Measurements from ENCODE around the gene SPSB1. TPM values are rescaled to one million over a fixed set of nuclear protein-coding genes. Genes with fewer than 3 reads are reported as not detected.

SPSB1 gene
- total RNA-seq, 1 donor from 2014 or later, result 21.6 TPM

DNA sequence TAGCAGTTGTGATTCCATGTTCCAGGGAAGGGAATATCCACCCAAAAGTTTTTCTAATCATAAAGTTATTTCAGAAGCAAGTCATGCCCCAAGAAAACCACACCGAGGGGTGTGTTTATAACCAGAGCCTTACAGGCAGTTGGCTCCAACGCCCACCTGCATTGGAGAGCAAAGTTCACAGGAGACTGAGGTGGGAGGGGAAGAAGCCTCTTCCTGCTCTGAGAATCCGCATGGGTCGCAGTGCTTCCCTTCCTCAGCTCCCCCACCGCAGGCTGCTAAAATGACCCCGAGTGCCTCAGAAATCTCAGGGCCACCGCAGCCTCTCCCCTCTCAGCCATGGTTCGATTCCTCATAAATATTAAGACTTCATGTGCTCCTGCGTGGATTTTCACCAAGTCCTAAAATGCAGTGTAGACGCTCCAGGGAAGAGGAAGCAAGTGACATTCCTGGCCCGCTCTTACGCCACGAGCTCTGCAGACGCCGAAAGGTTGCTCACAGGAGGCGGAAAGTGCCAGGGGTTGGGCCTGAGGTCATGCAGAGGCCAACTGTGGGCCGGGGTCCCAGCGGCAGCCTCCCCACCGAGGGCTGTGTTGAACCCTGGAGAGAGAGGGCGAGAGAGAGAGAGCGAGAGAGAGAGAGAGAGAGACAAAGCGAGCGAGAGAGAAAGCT lies 13.4 kb upstream of the SPSB1 start:
- no peak for DNase-seq (ENCODE audit: low read depth in 2 of 2)

DNA sequence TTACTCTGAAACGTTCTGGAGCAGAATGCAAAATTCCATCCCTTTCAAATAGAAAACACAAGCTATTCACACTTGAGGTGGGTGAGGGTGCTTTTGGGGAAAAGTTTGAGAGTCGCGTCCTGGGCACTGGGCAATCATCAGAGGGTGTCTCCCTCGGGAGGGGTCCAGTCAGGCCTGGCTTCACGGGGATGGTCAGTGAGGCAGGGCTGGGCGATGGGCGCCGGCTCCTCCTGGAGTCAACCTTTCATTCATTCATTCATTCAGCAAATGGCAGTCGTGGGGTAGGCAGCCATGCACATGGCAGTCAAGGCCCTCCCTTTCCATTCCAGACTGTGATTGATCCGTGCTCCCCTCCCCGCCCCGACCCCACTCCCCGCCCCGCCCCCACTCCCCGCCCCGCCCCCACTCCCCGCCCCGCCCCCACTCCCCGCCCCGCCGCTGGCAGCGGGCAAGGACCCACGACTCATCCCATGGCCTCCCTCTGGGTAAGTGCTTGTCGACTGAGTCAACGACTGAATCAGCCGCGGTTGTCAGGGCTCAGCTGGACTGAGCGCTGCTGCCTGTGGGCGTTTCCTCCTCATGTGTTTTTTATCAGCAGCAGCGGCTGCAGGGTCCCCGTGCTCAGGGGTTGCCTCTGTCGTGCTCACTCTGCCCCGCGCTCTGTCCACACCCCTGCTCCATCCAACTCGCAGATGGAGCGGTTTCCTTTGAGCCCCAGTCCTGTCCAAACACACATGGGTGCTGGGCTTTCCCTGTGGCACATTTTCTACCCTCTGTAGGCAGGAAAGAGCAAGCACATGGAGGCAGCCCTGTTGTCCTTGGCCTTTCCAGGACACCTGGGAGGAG lies 12.5 kb upstream of the SPSB1 start:
- peak; percentile 55 to 86 for DNase-seq (ENCODE audit: low read depth in 2 of 2)

DNA sequence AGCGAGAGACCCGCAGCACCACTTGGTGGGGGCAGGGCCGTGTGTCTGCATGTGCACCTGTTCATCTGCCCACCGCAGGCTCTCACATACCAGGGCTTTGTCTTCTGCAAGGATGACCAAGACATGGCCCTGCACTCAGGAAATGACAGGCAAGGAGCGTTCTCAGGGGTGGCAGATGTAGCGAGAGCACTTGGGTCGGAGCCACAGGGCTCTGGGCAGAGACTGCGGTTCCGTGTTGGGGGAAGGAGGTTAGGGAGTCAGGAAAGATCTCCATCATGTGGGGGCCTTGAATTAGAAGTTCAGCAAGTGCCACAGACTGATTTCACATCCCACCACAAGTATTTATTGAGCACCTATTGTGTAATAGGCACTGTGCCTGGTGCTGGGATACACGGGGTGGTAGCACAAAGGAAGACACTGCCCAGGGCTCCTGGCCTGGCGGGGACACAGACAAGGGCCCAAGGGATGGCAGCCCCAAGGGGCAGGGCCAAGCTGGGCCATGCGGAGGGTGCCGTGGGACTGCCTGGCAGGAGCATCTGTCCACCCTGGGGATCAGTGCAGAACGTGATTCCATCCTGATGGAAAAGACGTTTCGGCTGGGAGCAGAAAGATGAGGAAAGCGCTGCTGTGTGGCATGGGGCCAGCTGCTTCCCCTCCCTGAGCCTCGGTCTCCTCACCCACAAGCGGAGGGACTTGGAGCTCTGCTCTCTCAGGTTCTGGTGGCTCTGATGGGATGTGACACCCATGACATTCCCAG lies 11.4 kb upstream of the SPSB1 start:
- DNase-seq (ENCODE audit: low read depth in 2 of 2), result peak in 1 of 2 donors; percentile 25

DNA sequence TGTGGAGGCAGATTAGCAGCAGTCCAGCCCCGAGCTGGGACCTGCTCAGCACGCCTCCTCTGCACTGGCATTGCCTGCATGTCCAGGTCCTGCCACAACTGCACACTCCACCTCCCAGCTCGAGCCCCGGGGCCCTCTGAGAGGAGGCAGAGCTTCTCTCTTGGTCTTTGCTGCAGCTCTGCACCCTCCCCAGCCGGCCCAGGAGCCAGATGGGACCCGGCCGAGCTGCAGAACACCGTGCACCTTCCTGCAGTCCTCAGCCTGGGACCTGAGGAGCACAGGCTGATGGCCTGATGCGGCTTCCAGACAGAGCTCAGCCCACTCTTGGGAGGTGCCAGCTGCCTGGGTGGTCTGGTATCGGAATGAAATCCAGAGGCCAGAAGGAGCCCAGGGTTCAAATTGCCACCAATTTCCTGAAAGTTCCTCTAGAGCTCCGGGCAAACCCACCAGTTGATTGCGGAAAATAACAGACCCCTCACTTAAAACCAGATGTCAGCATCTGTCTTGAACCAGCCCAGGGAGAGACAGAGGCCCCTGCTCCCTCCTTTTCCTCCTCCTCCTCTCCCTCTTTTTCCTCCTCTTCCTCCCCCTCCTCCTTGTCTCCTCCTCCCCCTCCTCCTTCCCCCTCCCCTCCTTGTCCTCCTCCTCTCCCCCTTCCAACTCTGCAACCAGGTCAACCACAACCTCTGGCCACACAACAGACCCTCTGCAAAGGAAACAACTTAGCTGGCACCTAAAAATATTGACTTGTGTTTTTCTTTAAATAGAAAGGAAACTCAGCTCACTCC lies 10.6 kb upstream of the SPSB1 start:
- DNase-seq (ENCODE audit: low read depth in 2 of 2), result no peak

DNA sequence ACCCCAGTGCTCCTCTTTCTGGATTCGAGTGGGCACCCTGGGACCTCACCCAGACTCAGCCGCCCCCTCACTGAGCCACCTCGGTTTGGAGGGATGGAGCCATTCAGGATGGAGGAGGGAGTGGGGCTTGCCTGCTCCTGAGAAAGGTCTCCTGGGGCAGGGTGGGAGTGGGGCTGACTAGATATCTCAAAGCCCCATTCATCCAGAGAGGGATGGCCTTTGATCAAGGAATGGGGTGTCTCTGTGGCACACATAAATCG lies 10.1 kb upstream of the SPSB1 start:
- DNase-seq (ENCODE audit: low read depth in 2 of 2), result no peak

DNA sequence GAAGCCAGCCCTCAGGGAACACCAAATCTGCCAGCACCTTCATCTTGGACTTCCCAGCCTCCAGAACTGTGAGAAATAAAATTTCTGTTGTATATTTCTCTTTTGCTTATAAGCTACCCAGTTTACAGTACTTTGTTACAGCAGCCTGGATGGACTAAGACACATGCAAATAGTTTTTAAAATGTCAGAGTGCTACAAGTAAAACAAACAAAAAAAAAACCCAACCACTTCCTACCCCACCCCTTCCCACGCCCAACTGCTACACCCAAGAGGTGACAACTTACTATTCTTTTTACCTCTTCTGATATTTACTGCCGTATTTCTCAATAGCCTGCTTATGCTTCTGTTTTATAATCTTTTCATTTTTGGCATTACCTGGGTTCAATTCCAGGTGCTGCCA lies 8.6 kb upstream of the SPSB1 start:
- no peak for DNase-seq (ENCODE audit: low read depth in 2 of 2)

DNA sequence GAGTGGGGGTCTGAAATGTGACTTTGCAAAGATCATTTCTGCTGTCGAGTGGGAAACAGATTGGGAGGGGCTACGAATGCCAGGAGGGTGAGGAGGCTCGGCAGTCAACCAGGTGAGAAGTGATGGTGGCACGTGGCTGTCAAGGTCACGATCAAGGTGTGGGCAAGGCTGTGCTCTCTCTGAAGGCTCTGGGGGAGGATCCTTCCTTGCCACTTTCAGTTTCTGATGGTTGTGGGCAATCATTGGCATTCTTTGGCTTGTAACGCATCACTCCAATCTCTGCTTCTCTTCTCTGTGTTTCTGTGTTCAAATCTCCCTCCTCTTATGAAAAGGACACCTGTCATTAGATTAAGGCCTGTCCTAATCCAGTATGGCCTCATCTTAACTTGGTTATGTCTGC lies 6.1 kb upstream of the SPSB1 start:
- DNase-seq (ENCODE audit: low read depth in 2 of 2), result no peak

DNA sequence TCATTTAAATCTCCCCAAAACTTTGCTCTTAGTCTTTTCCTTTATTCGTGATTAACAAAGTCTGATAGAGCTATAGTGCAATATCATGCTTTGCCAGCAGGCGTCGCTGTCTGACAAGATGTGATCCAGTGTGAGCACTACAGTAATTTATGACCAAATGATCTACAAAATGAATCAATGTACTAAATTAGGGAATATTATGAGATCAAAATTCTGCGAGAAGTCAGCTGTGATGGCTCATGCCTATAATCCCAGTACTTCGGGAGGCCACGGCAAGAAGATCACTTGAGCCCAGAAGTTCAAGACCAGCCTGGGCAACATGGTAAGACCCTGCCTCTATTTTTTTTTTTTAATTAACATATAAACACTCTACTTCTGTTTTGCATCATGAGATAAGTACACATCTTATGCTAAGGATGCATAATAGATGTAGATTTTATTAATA lies 3.6 kb upstream of the SPSB1 start:
- peak; percentile 74 to 79 for DNase-seq (ENCODE audit: low read depth in 2 of 2)

DNA sequence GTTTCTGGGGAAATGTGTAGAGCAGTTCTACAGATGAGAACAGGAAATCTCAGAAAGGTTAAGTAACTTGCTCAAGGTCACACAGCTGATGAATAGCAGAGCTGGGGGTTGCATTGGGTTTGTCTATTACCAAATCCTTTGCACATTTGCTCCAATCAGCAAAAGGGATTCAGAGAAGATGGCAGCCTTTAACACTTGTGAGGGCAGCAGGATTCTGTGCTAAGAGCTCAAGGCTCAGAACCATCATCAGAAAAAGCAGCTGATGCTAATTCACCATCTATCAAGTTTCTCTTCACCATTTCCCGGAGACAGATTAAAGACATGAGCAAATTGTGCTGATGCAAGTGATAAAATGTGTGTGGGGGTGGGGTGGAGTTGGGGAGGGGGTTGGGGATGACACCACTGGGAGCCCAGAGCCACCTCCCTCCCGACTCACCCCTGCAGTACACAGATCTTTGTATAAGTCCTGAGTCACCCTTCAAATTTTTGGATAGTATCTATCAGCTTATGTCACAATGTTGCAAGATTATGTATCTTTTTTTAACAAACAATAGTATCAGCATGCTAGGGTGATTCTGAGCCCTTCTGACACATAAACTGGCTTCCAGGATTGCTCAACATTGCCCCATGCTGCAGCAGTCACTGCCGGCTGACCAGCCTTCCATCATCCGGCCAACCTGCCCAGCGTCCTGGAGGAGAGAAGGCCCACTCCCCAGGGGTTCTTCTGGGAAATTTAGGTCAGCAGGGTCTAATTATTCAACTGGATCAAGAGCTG lies 2.8 kb upstream of the SPSB1 start:
- peak; percentile 69 to 77 for DNase-seq (ENCODE audit: low read depth in 2 of 2)

DNA sequence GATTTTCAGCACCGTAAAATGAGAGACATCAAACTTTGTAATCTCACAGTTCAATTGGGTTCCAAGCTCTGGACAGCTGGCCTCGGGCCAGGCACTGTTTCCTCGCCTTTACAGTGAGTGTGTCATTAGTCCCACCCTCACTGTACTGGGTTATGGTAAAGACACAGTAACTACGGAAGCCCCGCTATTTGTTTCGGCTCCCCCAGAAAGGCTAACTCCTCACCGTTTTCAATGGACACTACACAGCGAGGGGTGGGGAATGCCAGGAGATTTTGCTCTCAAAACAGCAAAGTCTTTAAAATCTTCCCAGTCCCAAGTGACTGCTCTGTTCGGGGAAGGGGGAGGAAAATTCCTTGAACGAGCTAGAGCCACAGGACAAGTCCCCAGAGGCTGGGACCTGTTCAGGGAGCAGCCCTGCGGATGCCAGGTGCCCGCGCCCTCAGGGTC lies 757 bp upstream of the SPSB1 start:
- peak; percentile 74 to 81 for DNase-seq (ENCODE audit: low read depth in 2 of 2)

DNA sequence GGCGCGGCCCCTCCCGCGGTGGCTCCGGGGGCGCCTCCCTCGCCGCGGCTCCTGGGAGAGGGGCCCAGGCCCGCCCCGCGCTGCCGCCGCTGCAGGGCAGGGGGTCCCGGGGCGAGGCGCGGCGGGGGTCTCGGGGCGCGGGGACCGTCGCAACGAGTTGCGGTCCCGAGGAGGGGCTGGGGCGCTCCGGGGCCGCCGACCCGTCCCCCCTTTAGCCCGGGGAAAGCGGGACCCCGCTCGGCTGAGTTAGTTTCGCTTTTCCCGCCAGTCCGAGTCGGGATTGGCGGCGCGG lies 493 bp downstream of the SPSB1 start:
- no peak for DNase-seq (ENCODE audit: low read depth in 2 of 2)

DNA sequence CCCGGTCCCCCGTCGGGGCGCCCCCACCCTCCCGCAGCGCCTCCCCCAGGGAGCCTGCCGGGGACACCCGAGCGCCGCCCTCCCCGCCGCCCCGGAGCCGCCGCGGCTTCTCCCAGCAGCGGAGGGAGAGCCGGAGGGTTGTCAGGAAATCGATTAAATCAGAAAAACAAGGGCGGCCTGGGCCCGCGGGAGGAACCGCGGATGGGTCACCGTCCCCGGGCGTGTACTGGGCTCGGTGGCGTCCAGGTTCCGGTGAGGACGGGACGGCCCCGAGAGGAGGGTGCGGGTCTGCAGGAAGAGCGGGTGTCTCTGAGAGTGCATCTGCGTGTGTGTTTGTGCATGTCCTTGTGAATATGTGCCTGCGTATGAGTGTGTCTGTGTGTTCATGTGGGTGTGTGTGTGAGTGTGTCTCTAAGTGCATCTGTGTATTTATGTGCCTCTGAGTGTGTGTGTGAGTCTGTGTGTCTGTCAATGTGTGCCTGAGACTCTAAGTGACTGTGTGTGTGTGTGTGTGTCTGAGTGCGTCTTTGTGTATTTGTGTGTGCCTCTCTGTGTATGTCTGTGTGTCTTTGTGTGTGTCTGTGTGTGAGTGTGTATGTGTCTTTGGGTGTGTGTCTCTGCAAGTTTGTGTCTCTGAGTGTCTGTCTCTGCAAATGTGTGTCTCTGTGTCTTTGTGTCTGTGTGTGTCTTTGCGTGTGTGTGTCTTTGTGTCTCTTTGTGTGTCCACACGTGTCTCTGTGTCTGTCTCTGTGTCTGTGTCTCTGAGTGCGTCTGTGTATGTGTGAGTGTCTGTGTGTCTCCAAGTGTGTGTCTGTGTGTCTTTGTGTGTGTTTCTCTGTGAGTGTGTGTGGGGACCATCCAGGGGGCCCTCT lies 1.1 kb downstream of the SPSB1 start:
- peak; percentile 53 to 73 for DNase-seq (ENCODE audit: low read depth in 2 of 2)

DNA sequence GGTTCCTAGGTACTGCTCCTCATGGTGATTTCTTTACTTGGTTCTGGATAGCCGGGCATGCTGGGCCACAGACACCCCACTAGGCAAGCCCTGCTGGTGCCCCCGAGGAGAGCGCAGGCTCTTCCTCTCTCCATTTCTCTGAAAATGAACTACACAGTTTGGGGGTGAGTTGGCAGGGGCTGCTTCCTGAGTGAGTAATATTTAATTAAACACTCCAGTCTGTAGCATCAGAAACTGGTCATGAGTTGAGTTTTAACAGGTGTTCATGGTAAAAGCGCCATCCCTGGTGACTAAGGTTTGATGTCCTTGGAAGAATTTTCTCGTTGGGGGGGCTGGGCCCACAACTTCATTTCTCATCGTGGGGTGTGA lies 1.7 kb downstream of the SPSB1 start:
- peak; percentile 49 to 90 for DNase-seq (ENCODE audit: low read depth in 2 of 2)

DNA sequence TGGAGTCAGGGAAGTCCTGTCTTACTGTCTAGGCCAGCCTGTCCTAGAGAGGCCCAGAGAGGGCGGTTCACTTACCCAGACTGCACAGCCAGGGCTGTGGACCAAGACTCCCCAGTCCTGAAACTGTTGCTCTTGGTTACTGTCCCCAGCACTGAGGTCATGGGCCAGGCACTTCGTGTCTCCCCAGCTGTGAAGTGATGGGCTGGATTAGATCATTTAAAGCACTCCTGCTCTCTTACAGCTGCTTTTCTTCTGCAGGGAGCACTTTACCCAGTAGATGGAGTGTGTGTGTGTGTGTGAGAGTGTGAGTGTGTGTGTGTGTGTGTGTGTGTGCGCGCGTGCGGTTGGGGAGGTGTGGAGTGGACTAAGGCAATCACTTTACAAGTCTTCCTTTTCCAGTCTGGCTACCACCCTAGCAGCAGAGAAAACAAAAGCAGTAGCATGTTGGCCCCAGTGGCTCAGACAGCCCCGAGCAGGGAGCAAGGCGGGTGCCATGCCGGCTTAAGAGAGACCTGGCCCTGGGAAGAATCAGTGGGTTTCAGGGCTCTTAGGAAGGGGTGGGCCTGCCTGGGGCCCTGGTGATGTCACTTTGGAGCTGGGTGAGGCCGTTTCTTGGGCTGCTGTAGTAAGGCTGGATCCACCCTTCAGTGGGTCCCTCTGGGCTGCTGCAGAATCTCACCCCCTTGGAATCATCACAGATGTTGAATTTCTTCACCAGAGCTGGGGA lies 2.4 kb downstream of the SPSB1 start:
- peak; percentile 57 to 75 for DNase-seq (ENCODE audit: low read depth in 2 of 2)

DNA sequence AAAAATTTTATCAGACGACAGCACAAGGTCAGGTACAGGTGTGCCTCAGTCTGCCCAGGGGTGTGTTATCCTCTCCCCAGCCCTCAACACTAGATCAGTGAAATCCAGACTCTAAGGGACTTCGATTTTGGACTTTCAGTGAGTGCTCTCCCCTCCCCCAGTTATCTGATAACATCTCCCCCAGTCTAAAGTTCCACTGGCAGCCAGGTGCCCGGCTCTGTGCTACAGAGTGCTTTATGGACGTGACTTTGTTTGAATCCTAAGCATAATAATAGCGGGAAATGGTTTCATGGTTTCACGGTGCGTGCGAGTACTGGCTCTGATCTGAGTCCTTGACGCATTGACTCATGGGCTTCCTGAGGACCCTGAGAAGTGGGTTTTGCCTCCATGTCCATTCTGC lies 3.2 kb downstream of the SPSB1 start:
- no peak for DNase-seq (ENCODE audit: low read depth in 2 of 2)

DNA sequence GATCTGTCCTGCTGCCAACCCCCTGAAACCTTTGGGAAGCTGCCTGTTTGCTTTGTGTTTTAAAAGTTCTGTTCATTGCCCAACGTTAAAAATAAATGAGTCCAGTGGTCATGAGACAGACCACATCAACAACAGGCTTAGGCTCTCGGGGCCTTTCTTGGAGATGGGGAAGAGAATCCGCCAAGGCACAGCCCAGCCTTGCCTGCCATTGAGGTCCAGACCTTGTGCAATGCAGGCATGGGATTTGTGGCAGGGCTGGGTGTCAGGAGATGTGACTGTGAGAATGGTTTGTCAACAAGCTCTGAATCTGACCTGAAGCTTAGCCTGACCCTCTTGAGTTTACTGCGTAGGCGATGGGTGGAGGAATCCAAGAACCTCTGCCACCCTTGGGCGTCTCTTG lies 4.2 kb downstream of the SPSB1 start:
- DNase-seq (ENCODE audit: low read depth in 2 of 2), result no peak

DNA sequence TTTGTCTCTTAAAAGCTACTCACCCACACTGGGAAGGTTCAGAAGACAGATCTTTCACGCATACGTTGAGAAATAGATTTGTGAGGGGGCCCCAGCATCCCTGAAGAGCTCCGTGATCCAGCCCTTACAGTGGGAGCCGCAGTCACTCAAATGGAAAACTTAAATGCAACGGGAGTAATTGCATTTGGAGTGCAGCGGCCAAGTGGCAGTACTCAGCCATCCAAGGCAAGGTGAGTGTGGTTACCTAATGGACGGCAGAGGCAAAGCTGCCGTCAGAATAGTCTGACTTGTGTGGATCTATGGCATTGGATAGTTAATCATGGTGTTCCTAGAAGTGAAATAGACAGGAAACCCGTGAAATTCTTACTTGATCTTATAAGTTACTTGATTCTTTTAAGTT lies 5.1 kb downstream of the SPSB1 start:
- DNase-seq (ENCODE audit: low read depth in 2 of 2), result no peak

DNA sequence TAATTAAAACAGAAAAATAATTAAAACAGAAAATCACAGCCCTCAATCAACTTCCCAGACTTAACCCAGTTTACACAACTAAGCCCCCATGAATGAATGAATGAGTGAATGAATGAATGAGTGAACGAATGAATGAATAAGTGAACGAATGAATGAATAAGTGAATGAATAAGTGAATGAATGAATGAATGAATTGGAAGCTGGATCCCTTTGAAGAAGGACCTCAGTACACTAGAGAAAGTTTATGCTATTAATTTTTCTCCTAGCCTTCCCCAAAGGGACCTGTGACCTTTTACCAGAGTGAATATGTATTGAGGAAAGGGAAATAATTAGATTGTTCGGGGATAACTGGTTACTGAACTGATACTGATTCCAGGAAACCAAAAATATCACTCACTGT lies 5.6 kb downstream of the SPSB1 start:
- DNase-seq (ENCODE audit: low read depth in 2 of 2), result no peak
